ENCODE results near the gene FZR1.

DNA sequence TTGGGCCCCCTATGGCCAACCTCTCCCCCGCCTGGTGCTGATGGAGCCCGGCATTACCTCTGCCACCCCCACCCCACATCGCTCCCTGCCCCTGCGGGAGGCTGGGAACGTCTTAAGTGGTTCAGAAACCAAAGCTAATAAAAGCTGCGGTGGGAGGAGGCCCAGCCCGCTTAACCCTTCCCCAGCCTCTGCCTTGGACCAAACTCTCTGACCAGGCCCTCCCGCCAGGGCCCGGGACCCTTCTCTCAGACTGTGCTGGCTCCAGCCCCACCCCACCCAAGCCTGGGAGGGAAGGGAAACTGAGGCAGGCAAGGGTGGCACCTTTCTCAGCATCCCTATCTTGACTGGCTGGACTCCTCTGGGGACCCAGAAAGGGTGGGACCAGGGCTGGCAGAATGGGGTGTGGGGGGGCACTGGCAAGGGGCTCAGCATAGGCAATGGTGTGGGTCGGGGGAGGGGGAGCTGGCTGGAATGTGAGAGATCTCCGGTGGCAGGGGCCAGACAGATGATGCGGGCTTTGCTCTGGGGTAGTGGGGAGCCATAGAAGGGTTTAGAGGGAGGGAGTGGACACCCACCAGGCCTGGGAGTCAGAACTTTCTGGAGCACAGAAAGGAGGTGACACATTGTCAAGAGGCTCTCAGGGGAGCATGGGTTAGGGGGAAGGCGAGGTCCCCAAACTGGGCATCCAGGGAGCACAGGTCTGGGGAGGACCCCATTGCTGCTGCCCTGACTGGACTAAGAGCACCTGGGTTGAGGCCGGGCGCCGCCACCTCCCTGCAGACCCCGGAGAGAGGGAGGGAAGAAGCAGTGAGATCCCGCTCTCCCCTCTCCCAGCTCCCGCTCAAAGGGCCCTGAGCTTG is 47.7 kb upstream of the FZR1 start:
- TF ChIP-seq POLR2A (IDR thresholded peaks at IDR 0.05; ENCODE audit: control extremely low read depth in 1 of 2, low read depth in 2 of 2, low read length in 2 of 2) (no peak), FOSL1 (IDR thresholded peaks at IDR 0.05; ENCODE audit: insufficient read depth, low read depth, low read length) (no peak), EZH2 (IDR thresholded peaks at IDR 0.05; ENCODE audit: low read depth, low read length, severe bottlenecking) (peak; percentile 32), SRF (IDR thresholded peaks at IDR 0.05; ENCODE audit: low read depth, low read length) (no peak), RFX5 (IDR thresholded peaks at IDR 0.05; ENCODE audit: borderline replicate concordance, low read depth, low read length) (no peak), POLR2AphosphoS5 (IDR thresholded peaks at IDR 0.05; ENCODE audit: low read depth, low read length) (no peak)
- TF ChIP-seq, protein P1, sequence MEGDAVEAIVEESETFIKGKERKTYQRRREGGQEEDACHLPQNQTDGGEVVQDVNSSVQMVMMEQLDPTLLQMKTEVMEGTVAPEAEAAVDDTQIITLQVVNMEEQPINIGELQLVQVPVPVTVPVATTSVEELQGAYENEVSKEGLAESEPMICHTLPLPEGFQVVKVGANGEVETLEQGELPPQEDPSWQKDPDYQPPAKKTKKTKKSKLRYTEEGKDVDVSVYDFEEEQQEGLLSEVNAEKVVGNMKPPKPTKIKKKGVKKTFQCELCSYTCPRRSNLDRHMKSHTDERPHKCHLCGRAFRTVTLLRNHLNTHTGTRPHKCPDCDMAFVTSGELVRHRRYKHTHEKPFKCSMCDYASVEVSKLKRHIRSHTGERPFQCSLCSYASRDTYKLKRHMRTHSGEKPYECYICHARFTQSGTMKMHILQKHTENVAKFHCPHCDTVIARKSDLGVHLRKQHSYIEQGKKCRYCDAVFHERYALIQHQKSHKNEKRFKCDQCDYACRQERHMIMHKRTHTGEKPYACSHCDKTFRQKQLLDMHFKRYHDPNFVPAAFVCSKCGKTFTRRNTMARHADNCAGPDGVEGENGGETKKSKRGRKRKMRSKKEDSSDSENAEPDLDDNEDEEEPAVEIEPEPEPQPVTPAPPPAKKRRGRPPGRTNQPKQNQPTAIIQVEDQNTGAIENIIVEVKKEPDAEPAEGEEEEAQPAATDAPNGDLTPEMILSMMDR (IDR thresholded peaks at IDR 0.05; ENCODE audit: control extremely low read depth in 1 of 3, insufficient read depth in 1 of 3, low read depth in 1 of 3, low read length in 3 of 3) = no peak
- TF ChIP-seq, protein P2, sequence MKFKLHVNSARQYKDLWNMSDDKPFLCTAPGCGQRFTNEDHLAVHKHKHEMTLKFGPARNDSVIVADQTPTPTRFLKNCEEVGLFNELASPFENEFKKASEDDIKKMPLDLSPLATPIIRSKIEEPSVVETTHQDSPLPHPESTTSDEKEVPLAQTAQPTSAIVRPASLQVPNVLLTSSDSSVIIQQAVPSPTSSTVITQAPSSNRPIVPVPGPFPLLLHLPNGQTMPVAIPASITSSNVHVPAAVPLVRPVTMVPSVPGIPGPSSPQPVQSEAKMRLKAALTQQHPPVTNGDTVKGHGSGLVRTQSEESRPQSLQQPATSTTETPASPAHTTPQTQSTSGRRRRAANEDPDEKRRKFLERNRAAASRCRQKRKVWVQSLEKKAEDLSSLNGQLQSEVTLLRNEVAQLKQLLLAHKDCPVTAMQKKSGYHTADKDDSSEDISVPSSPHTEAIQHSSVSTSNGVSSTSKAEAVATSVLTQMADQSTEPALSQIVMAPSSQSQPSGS (IDR thresholded peaks at IDR 0.05; ENCODE audit: low read length) = no peak
